CD4-positive, alpha-beta T cell treated with Interferon gamma for 1 hour (primary cell): ENCODE results near the gene MOGAT1.
"Not testable (repeated sequence)": the region's sequence is repeated elsewhere in the genome, so short reads cannot be mapped to it uniquely, and the experiment has no call there.

ENCODE experiments used
- DNase-seq: peaks from one replicate; pipeline ENCODE4 v3.0.0-alpha.2; 2020

The MOGAT1 gene

GRCh38 chr2:222711315-222711940, 40.0 kb downstream of the MOGAT1 start:
- no peak for DNase-seq

DNA sequence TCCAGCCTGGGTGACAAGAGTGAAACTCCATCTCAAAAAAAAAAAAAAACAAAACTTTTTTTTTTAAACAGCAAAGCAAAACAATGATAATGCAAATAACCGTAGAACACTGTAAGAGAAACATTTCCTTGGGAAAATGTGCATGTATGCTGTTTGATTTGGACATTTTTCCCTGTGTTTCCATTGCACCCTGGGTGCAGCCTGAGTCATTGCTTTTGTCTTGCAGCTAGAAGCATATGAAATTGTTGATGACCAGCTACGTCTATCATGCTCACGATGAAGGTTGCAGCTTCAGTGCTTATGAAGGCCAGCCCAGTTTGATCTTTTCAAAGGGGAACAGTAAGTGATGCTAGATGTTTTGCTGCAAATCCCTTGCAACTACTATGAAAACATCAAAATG, 41.5 kb downstream of the MOGAT1 start:
- no peak for DNase-seq

DNA sequence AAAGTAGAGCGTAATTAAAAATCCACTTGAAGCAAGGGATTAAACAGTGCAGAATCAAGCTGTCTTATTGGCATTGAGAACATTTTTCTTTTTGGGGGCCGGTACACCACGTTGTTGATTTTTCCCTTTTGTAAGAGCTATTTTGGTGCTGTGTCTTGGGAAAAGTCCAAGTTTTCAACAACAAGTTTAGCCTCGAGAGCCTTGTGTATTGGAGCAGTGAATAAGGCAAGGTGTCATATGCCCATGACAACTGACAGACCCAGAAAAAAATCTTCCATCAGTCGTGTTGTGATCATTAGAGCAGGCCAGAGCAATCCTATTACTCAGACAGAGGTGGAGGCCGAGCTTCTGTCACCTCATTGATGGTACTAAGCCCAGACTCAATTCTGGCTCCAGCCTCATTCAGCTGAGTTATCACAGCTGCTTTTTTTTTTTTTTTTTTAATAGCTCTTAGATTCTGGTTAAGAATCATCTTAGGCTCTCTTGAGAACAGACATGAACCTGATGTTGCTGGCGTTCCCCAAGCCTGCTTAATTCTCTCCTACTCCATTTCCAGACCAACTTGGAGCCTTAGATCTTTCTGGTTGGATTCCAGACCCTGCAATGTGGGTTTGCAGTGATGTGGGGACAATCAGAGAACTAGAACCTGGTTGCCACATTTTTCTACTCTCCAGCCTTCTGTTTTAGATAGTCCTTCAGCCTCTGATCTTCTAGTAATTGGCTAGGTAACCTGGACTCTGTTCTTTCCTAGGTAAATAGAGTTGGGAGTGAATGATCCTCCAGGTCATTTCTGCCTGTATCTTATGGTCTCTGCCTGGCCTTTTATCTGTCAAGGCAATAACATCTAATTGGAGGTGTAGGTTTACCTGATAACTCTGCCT, 43.1 kb downstream of the MOGAT1 start:
- DNase-seq, result no peak

DNA sequence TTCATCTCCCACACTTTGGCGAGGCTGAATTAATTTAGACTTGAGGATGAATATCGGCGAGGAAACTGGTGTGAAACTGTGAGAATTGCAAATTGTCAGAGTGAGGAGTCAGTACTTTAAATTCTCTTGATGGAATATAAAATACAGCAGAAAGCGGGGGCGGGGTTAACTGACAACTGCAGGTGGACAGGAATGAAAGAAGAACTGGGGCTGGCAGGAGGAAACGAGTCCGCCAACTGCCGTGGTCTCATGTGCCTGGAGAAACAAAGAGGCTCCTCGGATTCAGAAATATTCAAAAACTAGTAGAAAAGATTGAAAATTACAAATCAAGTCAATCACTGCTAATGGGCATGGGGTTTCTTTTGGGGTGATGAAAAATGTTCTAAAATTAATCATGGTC, 44.3 kb downstream of the MOGAT1 start:
- DNase-seq, result no peak

DNA sequence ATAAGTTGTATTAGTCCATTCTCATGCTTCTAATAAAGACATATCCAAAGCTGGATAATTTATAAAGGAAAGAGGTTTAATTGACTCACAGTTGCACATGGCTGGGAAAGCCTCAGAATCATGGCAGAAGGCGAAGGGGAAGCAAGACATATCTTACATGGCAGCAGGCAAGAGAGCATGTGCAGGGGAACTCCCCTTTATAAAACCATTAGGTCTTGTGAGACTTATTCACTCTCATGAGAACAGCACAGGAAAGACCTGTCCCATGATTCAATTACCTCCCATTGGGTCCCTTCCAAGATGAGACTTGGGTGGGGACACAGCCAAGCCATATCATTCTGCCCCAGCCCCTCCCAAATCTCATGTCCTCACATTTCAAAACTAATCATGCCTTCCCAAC, 48.3 kb downstream of the MOGAT1 start:
- DNase-seq, result not testable (repeated sequence)

DNA sequence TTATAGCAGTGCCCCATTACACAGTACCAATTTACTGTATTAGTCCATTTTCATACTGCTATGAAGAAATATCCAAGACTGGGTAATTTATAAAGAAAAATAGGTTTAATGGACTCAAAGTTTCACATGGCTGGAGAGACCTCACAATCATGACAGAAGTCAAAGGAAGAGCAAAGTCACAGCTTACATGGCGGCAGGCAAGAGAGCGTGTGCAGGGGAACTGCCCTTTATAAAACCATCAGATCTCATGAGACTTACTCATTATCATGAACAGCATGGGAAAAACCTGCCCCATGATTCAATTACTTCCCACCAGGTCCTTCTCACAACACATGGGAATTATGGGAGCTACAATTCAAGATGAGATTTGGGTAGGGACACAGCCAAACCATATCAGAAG, 50.1 kb downstream of the MOGAT1 start:
- DNase-seq, result not testable (repeated sequence)

DNA sequence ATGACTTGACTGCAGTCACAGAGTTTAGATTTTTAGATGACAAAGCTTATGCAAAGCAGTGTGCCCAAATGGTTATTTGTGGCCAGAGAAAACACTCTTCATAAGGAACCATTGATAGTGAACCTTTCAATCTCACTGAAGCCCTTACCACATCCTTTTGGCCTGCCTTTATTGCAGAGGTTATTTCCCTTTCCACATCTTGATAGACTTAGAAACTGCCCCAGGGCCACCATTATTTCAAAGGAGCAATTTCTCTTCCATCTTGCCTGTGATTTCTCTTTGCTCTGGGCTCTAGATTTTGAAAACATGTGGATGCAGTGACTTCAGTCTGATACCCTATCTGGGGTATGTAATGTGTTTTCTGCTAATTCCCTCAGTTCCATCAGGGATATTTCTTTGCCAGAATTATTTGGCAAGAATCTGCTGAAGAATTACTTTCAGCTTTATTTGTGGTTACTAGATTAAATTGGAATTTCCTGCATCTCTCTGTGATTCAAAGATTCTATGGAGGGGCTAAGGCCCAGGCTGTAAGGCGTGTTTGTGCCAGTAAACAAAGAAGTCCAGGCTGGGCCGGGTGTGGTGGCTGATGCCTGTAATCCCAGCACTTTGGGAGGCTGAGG, 51.0 kb downstream of the MOGAT1 start:
- no peak for DNase-seq

GRCh38 chr2:222724208-222724607, 52.8 kb downstream of the MOGAT1 start:
- no peak for DNase-seq

DNA sequence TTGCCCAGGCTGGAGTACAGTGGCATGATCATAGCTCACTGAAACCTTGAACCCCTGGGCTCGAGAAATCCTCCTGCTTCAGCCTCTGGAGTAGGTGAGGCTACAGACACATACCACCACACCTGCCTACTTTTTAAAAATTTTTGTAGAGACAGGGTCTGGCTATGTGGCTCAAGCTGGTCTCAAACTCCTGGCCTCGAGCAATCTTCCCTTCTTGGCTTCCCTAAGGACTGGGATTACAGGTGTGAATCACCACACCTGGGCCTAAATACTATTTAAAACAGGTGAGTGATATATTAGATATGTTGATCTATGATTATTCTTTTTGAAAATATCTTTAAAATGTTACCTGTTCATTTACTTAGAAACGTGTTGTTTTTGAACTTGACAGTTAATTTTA, 57.2 kb downstream of the MOGAT1 start:
- no peak for DNase-seq

GRCh38 chr2:222730366-222730999, 59.0 kb downstream of the MOGAT1 start:
- no peak for DNase-seq

DNA sequence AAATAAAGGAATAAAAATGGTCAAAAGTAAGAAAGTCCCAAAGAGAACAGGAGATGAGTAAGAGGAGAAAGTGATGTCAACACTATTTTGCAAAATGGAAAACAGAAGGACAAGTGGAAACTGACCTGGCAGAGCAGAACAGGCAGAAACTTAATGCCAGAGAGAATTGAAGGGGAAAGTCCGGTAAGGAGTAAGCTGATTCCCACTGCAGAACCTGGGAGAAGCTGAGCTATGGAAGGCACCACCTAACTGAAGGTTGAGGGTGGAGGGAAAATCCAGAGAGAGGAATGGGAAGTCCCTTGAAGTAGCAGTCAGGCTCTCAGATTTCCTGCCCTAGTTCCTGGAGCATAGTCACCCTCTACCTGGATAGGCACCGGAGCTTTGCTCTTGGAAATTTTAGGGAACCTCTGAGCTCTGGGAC, 59.8 kb downstream of the MOGAT1 start:
- no peak for DNase-seq

DNA sequence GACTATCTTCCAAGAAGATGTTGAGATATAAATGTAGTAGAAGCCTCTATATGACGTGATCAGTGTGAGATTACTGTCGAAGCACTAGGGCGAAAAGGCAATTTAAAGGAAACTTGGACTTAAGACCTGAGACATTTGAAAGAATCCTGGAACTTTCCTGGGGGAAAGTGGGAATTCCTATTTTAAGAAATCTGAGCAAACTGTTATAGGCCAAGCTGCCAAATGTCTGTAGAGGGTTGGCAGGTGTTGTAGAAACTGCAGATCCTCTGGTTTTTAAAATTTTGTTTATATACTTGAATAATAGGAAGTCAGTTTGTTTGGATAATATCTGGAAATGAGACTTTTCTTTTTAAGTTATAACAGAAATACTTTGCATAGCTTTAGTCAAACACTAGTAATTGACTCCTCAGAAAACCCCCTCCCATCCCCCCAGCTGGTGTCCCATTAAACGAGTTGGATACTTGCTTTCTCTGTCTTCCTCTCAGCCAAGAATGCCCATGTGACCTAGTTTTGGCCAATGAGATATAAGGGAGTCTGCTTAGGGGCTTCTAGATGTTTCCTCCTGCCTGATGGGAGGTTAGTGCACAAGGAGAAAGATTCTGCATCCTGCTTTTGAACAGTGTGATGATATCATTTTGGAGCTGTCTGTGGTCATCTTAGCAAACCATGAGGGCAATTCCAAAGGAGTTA, 61.2 kb downstream of the MOGAT1 start:
- no peak for DNase-seq

DNA sequence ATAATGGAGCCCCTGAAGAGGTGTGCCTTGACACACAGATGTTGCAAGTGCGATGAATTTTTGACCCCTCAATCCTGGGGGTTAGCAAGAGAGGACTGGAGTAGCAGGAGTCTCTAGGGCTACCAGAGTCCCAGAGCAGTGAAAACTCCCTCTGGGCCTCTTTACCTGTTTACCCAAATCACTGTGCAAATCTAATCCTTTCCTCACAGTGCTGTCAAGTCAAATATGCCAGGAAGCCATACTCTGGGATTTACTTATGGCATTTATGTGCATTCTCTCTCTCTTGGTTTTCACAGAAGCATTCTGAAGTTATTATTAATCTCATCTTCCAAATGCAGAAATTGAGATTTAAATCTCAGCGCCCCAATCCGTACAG, 62.0 kb downstream of the MOGAT1 start:
- DNase-seq, result no peak

DNA sequence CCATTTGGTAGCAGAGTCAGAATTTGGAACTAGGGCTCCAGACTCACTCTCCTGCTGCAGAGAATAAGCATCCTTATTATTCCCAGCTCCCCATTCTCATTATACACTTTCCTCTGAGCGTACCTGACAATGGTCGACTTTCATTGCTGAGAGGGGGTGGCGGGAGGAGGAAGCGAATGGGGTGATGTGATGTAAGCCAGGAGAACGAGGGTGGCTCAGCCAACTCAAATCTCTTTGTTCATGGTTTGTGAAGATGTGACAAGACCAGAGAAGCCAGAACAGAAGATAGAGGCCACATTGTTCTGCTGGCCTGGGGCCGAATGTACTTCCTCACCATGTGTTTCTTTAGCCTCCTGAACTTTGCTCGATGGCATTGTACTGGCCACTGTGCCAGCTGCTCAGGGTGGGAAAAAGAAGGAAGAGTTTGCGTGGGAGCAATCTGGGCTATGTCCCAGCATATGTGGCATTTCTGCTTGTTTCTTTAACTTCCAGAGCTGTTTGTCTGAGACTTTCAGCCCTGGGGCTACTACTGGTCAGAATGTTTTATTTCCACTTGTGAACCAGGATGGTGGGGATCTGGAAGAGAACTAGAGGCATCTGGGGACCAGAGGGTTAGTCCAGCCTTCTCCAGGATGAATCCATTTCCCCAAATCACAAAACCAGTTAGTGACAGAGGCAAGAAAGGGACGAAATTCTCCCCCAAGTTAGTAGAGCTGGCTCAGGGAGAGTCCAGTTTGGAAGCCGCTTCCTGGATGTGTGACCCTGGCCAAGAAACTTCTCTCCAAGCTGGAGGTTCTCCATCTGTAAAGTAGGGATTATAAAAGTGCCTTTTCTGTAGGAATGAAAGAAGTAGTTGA, 62.6 kb downstream of the MOGAT1 start:
- DNase-seq, result no peak

DNA sequence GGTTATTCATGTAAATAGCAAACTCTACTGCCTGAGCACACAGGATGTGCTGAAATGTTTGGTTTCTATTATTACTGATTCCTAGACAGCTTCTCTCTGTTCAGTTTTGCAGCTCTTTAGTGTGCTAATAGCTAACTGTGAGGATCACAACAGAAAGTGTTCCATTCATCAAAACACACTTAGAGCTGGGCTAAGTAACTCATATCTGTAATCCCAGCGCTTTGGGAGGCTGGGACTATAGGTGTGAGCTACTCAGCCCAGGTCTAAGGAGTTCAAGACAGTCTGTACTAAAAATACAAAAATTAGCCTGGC, 63.2 kb downstream of the MOGAT1 start:
- no peak for DNase-seq

- no peak for DNase-seq
These were observed 64.8 kb downstream of the MOGAT1 start for GRCh38 chr2:222736301-222736700.

DNA sequence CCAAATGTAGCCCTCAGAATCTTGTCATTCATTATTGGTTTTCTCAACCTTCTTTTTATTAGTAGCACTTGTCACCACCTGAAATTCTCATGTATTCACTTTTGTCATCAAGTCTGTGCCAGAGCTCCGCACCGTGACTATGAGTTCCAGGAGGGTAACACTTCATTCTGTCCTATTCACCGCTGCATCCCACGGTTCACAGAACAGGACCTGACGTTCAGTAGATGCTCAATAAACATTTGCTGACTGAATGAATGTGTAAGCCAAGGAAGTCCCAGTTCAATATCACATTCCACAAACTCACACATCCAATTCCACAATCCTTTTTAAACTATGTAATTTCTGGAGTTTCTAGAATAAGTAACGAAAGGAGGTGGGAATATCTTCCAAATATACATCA, 65.5 kb downstream of the MOGAT1 start:
- DNase-seq, result no peak

GRCh38 chr2:222738312-222738711, 66.9 kb downstream of the MOGAT1 start:
- no peak for DNase-seq

GRCh38 chr2:222738809-222739208, 67.4 kb downstream of the MOGAT1 start:
- DNase-seq, result no peak

GRCh38 chr2:222739939-222740338, 68.5 kb downstream of the MOGAT1 start:
- DNase-seq, result no peak

- no peak for DNase-seq
These were observed 71.9 kb downstream of the MOGAT1 start for GRCh38 chr2:222743251-222743812.
